ENCODE measurements around the gene CLSTN2. TPM values are rescaled to one million over a fixed set of nuclear protein-coding genes. Genes with fewer than 3 reads are reported as not detected.

The CLSTN2 gene
- total and polyA plus RNA-seq, 2 donors from 2014 or later, result 2.0 to 12.0 TPM

GRCh38 chr3:140602781-140603180, 667.8 kb downstream of the CLSTN2 start:
- Histone ChIP-seq H3K4me1 (ENCODE audit: control insufficient read depth in 2 of 3, insufficient read depth in 2 of 3, low read depth in 1 of 3, low read length in 3 of 3) (no peaks in the 10 kb centered on the region), H3K36me3 (ENCODE audit: control insufficient read depth in 2 of 3, insufficient read depth in 3 of 3, low read length in 3 of 3) (no peaks in the 10 kb centered on the region), H3K4me3 (ENCODE audit: low read length in 3 of 3) (no peak overlapping the region), H3K27ac (ENCODE audit: low read depth in 2 of 2, low read length in 2 of 2) (no peak overlapping the region), H3K27me3 (ENCODE audit: control insufficient read depth, insufficient read depth, low read length) (no peaks in the 10 kb centered on the region), H3K9me3 (ENCODE audit: control insufficient read depth in 2 of 3, insufficient read depth in 1 of 3, low read length in 3 of 3) (no peaks in the 10 kb centered on the region), H3K9ac (ENCODE audit: low read length in 3 of 3) (no peak overlapping the region)
- TF ChIP-seq CTCF (IDR thresholded peaks at IDR 0.05; ENCODE audit: borderline replicate concordance, extremely low read depth, insufficient read depth), result no peak
- DNase-seq (no peak), FAIRE-seq (no peak)
- intact Hi-C loops (cut with DNase I), result no loop called here

DNA sequence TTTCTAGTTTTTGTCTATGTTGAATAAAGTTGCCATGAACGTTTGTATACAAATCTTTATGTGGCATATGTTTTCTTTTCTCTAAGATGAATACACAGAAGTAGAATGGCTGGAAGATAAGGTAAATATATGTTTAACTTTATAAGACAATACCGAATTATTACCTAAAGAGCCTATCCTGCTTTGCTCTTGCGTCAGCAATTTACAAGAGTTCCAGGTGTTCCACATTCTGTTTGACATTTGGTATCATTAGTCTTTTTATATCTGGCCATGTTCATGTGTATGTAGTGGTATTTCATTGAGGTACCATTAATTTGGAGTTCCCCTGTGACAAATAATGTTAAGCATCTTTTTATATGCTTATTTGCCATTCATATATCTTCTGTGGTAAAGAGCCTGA, 668.8 kb downstream of the CLSTN2 start:
- H3K9me3 ChIP-seq (ENCODE audit: control insufficient read depth in 2 of 3, insufficient read depth in 1 of 3, low read length in 3 of 3), result no peaks in the 10 kb centered on the region
- no peak overlapping the region for H3K9ac ChIP-seq (ENCODE audit: low read length in 3 of 3)
- no peak overlapping the region for H3K27ac ChIP-seq (ENCODE audit: low read depth in 2 of 2, low read length in 2 of 2)
- FAIRE-seq (no peak), DNase-seq (no peak)
- H3K36me3 ChIP-seq (ENCODE audit: control insufficient read depth in 2 of 3, insufficient read depth in 3 of 3, low read length in 3 of 3), result no peaks in the 10 kb centered on the region
- H3K27me3 ChIP-seq (ENCODE audit: control insufficient read depth, insufficient read depth, low read length), result no peaks in the 10 kb centered on the region
- TF ChIP-seq CTCF (IDR thresholded peaks at IDR 0.05; ENCODE audit: borderline replicate concordance, extremely low read depth, insufficient read depth), result no peak
- H3K4me1 ChIP-seq (ENCODE audit: control insufficient read depth in 2 of 3, insufficient read depth in 2 of 3, low read depth in 1 of 3, low read length in 3 of 3), result no peaks in the 10 kb centered on the region
- intact Hi-C loops (cut with DNase I), result no loop called here
- no peak overlapping the region for H3K4me3 ChIP-seq (ENCODE audit: low read length in 3 of 3)

- H3K27ac ChIP-seq (ENCODE audit: low read depth in 2 of 2, low read length in 2 of 2), result no peak overlapping the region
- H3K9ac ChIP-seq (ENCODE audit: low read length in 3 of 3), result no peak overlapping the region
- no peak for FAIRE-seq
- no peak overlapping the region for H3K4me3 ChIP-seq (ENCODE audit: low read length in 3 of 3)
- H3K36me3 ChIP-seq (ENCODE audit: control insufficient read depth in 2 of 3, insufficient read depth in 3 of 3, low read length in 3 of 3), result no peaks in the 10 kb centered on the region
- no peaks in the 10 kb centered on the region for H3K4me1 ChIP-seq (ENCODE audit: control insufficient read depth in 2 of 3, insufficient read depth in 2 of 3, low read depth in 1 of 3, low read length in 3 of 3)
- no peak for TF ChIP-seq CTCF (IDR thresholded peaks at IDR 0.05; ENCODE audit: borderline replicate concordance, extremely low read depth, insufficient read depth)
- H3K9me3 ChIP-seq (ENCODE audit: control insufficient read depth in 2 of 3, insufficient read depth in 1 of 3, low read length in 3 of 3), result no peaks in the 10 kb centered on the region
- no peak for DNase-seq
- intact Hi-C loops (cut with DNase I), result no loop called here
- H3K27me3 ChIP-seq (ENCODE audit: control insufficient read depth, insufficient read depth, low read length), result no peaks in the 10 kb centered on the region
These were observed 675.6 kb downstream of the CLSTN2 start for GRCh38 chr3:140610544-140610943.

DNA sequence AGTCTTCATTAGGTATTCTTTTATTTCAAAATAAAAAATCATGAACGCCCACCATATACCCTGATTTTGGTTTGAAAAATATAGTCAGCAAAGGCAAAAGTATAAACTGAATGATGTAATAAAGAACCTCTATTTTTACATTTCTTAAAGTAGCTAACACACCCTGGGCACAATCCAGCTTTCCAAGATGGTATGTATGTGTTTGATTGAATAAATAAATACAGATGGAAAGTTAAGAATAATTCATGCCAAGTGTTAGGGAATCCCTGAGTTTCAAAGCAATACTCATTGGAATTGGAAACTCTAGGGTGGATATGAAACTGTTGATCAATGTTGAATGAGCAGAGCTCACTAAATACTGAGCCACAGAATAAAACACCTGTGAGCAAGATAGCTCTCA, 679.0 kb downstream of the CLSTN2 start:
- H3K9ac ChIP-seq (ENCODE audit: low read length in 3 of 3), result no peak overlapping the region
- H3K4me3 ChIP-seq (ENCODE audit: low read length in 3 of 3), result no peak overlapping the region
- no peak overlapping the region for H3K27ac ChIP-seq (ENCODE audit: low read depth in 2 of 2, low read length in 2 of 2)
- no peak for TF ChIP-seq CTCF (IDR thresholded peaks at IDR 0.05; ENCODE audit: borderline replicate concordance, extremely low read depth, insufficient read depth)
- FAIRE-seq, result no peak
- DNase-seq, result no peak
- intact Hi-C loops (cut with DNase I), result no loop called here
- no peaks in the 10 kb centered on the region for H3K36me3 ChIP-seq (ENCODE audit: control insufficient read depth in 2 of 3, insufficient read depth in 3 of 3, low read length in 3 of 3)
- no peaks in the 10 kb centered on the region for H3K9me3 ChIP-seq (ENCODE audit: control insufficient read depth in 2 of 3, insufficient read depth in 1 of 3, low read length in 3 of 3)
- no peaks in the 10 kb centered on the region for H3K4me1 ChIP-seq (ENCODE audit: control insufficient read depth in 2 of 3, insufficient read depth in 2 of 3, low read depth in 1 of 3, low read length in 3 of 3)
- H3K27me3 ChIP-seq (ENCODE audit: control insufficient read depth, insufficient read depth, low read length), result no peaks in the 10 kb centered on the region

All from kidney (tissue), 14 donors.